ENCODE data around the gene OR3A3.

The OR3A3 gene

DNA sequence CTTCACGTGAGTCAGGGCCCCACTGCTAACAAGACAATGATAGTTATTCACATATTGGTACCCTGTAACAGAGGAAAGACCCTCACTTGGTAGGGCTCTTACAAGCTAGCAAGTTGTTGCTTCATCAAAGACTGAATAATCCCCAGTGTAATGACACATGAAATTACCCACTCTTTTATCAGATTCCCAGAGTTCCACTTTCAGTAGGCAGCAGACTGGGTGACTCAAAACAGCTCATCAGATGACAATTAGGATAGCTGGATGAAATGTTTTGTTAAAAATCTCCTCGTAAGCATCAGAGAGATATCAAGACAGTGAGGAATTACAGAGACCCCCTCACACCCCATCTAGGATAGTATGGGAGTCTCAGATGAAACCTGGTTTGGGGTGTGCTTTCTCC, 29.3 kb downstream of the OR3A3 start:
- Histone ChIP-seq H3K27ac (ENCODE audit: extremely low read depth, low read depth, low read length) (no peak overlapping the region), H3K4me3 (ENCODE audit: low read depth, low read length) (no peak overlapping the region), H3K4me1 (ENCODE audit: control insufficient read depth, insufficient read depth, low read length) (no peaks in the 10 kb centered on the region), H3K9me3 (ENCODE audit: control insufficient read depth, insufficient read depth, low read depth, low read length) (no peaks in the 10 kb centered on the region), H3K36me3 (ENCODE audit: control insufficient read depth in 2 of 2, insufficient read depth in 1 of 2, low read length in 2 of 2) (no peaks in the 10 kb centered on the region)
- no peak for TF ChIP-seq ZNF23 (tag by site-specific recombination; IDR thresholded peaks at IDR 0.05; ENCODE audit: borderline replicate concordance)
- no peak for TF ChIP-seq ZNF416 (tag by site-specific recombination; IDR thresholded peaks at IDR 0.05)
- TF ChIP-seq ZNF692 (tag by site-specific recombination; IDR thresholded peaks at IDR 0.05) = no peak
- TF ChIP-seq ZNF560 (tag by site-specific recombination; IDR thresholded peaks at IDR 0.05; ENCODE audit: borderline replicate concordance) = no peak
- no peak for TF ChIP-seq OSR2 (tag by site-specific recombination; IDR thresholded peaks at IDR 0.05)
- no peak for TF ChIP-seq SALL2 (tag by site-specific recombination; IDR thresholded peaks at IDR 0.05; ENCODE audit: borderline replicate concordance)
- TF ChIP-seq, protein P1, sequence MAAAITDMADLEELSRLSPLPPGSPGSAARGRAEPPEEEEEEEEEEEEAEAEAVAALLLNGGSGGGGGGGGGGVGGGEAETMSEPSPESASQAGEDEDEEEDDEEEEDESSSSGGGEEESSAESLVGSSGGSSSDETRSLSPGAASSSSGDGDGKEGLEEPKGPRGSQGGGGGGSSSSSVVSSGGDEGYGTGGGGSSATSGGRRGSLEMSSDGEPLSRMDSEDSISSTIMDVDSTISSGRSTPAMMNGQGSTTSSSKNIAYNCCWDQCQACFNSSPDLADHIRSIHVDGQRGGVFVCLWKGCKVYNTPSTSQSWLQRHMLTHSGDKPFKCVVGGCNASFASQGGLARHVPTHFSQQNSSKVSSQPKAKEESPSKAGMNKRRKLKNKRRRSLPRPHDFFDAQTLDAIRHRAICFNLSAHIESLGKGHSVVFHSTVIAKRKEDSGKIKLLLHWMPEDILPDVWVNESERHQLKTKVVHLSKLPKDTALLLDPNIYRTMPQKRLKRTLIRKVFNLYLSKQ (tag by site-specific recombination; IDR thresholded peaks at IDR 0.05; ENCODE audit: borderline replicate concordance) = no peak
- TF ChIP-seq PRDM10 (tag by site-specific recombination; IDR thresholded peaks at IDR 0.05) = no peak
- TF ChIP-seq ZNF280D (tag by site-specific recombination; IDR thresholded peaks at IDR 0.05) = no peak
- no peak for TF ChIP-seq ZIC2 (tag by site-specific recombination; IDR thresholded peaks at IDR 0.05)
- CTCF ChIA-PET = no interaction called here
- POLR2A ChIA-PET = no interaction called here

DNA sequence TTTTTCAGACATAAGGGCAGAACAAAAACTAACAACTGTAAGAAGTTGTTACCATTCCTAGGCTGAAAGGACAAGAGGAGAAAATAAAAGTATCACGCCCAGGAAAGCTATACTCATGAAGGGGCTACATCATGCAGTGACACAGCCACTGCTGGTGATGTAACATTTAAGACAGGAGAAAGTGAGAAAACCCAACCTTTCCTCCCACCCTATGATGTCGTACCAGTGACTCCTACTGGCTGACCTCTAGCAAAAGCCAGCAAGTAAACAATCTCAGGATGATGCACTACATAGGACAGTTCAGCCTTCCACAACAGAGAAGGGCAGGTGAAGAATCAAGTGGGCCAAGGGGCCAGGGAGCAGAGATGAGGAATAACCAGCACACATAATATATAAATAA, 36.5 kb downstream of the OR3A3 start:
- H3K27ac ChIP-seq (ENCODE audit: extremely low read depth, low read depth, low read length) = no peak overlapping the region
- CTCF ChIA-PET = no interaction called here
- POLR2A ChIA-PET = no interaction called here
- TF ChIP-seq ZNF701 (tag by site-specific recombination; IDR thresholded peaks at IDR 0.05) (no peak), ZNF654 (tag by site-specific recombination; IDR thresholded peaks at IDR 0.05; ENCODE audit: low read depth) (peak; percentile 50)
- no peaks in the 10 kb centered on the region for H3K36me3 ChIP-seq (ENCODE audit: control insufficient read depth in 2 of 2, insufficient read depth in 1 of 2, low read length in 2 of 2)
- no peaks in the 10 kb centered on the region for H3K9me3 ChIP-seq (ENCODE audit: control insufficient read depth, insufficient read depth, low read depth, low read length)
- H3K4me3 ChIP-seq (ENCODE audit: low read depth, low read length) = no peak overlapping the region
- H3K4me1 ChIP-seq (ENCODE audit: control insufficient read depth, insufficient read depth, low read length) = no peaks in the 10 kb centered on the region

Data from HEK293 (cell line).